T-helper 2 cell treated with Interferon-gamma antibody and Interleukin-4, amounts not matched to agents 100 ng/mL and 5 ng/mL, for 36 hours (primary cell): ENCODE data around the gene MYMK. TPM values are rescaled to one million over a fixed set of nuclear protein-coding genes. Genes with fewer than 3 reads are reported as not detected.

Source experiments
- intact Hi-C: fragments of 100-400 bp; cut with micrococcal nuclease; formaldehyde crosslinking; loops from one replicate; pipeline ENCODE4 v1.15.1; 2023
- total RNA-seq: library from RNA; stranded (reverse); gene quantifications from 2 replicates; pipeline ENCODE4 v1.2.3, GENCODE V29; 2022

Gene MYMK
- total RNA-seq, 1 donor from 2014 or later, result not detected

GRCh38 chr9:133485531-133486260 is 39.1 kb downstream of the MYMK start:
- intact Hi-C loops, result loop anchor here (1.0 kb wide), 3 partner anchors 24 to 299 kb away; no protein-coding TSS in a partner anchor

GRCh38 chr9:133484671-133485437 is 39.9 kb downstream of the MYMK start:
- intact Hi-C loops, result no loop called here

GRCh38 chr9:133483611-133484010 is 41.1 kb downstream of the MYMK start:
- intact Hi-C loops, result no loop called here

GRCh38 chr9:133478851-133479711 is 45.7 kb downstream of the MYMK start, which contains the start of gene SLC2A6:
Gene SLC2A6, minus strand, starts transcription at chr9:133479099. Its CDS starts 40 bp downstream, at chr9:133479059.
- intact Hi-C loops, result loop anchor here (1.0 to 2.0 kb wide), 2 partner anchors 20 to 61 kb away; partner anchors contain the start of genes CACFD1 and REXO4

GRCh38 chr9:133477992-133478850 is 46.5 kb downstream of the MYMK start:
- intact Hi-C loops, result loop anchor here (2.0 kb wide), 1 partner anchor 19 kb away; the partner anchor contains the start of gene CACFD1

- intact Hi-C loops, result no loop called here
These were observed 47.3 kb downstream of the MYMK start for GRCh38 chr9:133477461-133477860.

GRCh38 chr9:133476941-133477340 is 47.8 kb downstream of the MYMK start:
- intact Hi-C loops, result no loop called here

GRCh38 chr9:133476036-133476931 is 48.5 kb downstream of the MYMK start:
- intact Hi-C loops, result no loop called here

- intact Hi-C loops, result no loop called here
These were observed 49.3 kb downstream of the MYMK start for GRCh38 chr9:133475292-133476012.

- intact Hi-C loops, result no loop called here
These were observed 49.9 kb downstream of the MYMK start for GRCh38 chr9:133474853-133475252.

GRCh38 chr9:133474215-133474614 is 50.5 kb downstream of the MYMK start:
- intact Hi-C loops, result no loop called here

- intact Hi-C loops, result no loop called here
These were observed 51.0 kb downstream of the MYMK start for GRCh38 chr9:133473743-133474142.

- intact Hi-C loops, result no loop called here
These were observed 51.9 kb downstream of the MYMK start for GRCh38 chr9:133472753-133473378.

GRCh38 chr9:133472277-133472645 is 52.5 kb downstream of the MYMK start:
- intact Hi-C loops, result no loop called here

- intact Hi-C loops, result no loop called here
These were observed 53.0 kb downstream of the MYMK start for GRCh38 chr9:133471551-133472276.

GRCh38 chr9:133470988-133471387 is 53.8 kb downstream of the MYMK start:
- intact Hi-C loops, result no loop called here

- intact Hi-C loops, result no loop called here
These were observed 54.3 kb downstream of the MYMK start for GRCh38 chr9:133470427-133470924.
